GM23338 (cell line): ENCODE results near the gene MYO7B.

Experiments used
- CREB1 ChIP-seq: fragments of 250-450 bp; sonication (Bioruptor Pico); IDR thresholded peaks from 2 replicates; pipeline ENCODE4 v1.5.0; 2020; ENCODE audit warnings: low read depth, mild to moderate bottlenecking, moderate library complexity
- EZH2 ChIP-seq: fragments of 200-600 bp; sonication (generic); IDR thresholded peaks from one replicate; pipeline ENCODE4 v1.8.0; 2017; ENCODE audit warnings: antibody characterized with exemption, mild to moderate bottlenecking, low read depth; ENCODE audit not compliant: unreplicated experiment
- JUNB ChIP-seq: IDR thresholded peaks from one replicate; pipeline ENCODE4 v1.6.1; 2016; ENCODE audit warnings: antibody characterized with exemption; ENCODE audit not compliant: unreplicated experiment
- POLR2AphosphoS5 ChIP-seq: IDR thresholded peaks from 2 replicates; pipeline ENCODE4 v1.6.1; 2016; ENCODE audit warnings: antibody characterized with exemption, low read depth
- ZNF114 ChIP-seq: fragments of 250-450 bp; sonication (Bioruptor Pico); IDR thresholded peaks from 2 replicates; pipeline ENCODE4 v1.5.0; 2020; ENCODE audit warnings: mild to moderate bottlenecking, moderate library complexity
- ZNF331 ChIP-seq: fragments of 250-450 bp; sonication (Bioruptor Pico); IDR thresholded peaks from 2 replicates; pipeline ENCODE4 v1.5.0; 2020; ENCODE audit warnings: low read depth, mild to moderate bottlenecking, moderate library complexity
- TF ChIP-seq, protein P1 (sequence below), 2 experiments: fragments of 200-600 bp in 1 of 2; sonication (generic) in 1 of 2; conservative IDR thresholded peaks; 2 replicates each; pipeline versions ENCODE4 v1.5.1 to v1.6.1; 2016 to 2017; ENCODE audit warnings: antibody characterized with exemption in 2 of 2, low read depth in 2 of 2, mild to moderate bottlenecking in 2 of 2, moderate library complexity in 1 of 2
- TF ChIP-seq, protein P2 (sequence below): IDR thresholded peaks from 2 replicates; pipeline ENCODE4 v1.6.1; 2016; ENCODE audit warnings: antibody characterized with exemption
- TF ChIP-seq, protein P3 (sequence below): IDR thresholded peaks from one replicate; pipeline ENCODE4 v1.6.1; 2018; ENCODE audit warnings: antibody characterized with exemption; ENCODE audit not compliant: unreplicated experiment

DNA sequence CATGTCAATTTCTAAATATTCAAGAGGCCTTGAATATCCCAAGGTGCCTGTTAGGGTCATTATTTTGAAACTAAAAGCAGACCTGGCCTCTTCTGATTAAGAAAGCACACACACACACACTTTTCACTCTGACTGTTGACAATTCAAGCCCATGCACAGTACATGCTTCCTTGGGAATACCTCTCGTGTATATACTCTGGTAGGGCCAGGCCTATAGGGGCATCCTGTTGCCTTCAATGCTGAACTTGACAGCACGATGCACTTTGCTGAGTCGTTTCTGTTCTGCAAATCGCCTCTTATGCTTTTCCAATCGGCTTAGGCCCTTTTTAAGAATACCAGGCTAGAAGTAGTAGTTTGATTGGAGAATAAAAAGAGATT is 49.8 kb upstream of the MYO7B start:
- TF ChIP-seq, protein P1, sequence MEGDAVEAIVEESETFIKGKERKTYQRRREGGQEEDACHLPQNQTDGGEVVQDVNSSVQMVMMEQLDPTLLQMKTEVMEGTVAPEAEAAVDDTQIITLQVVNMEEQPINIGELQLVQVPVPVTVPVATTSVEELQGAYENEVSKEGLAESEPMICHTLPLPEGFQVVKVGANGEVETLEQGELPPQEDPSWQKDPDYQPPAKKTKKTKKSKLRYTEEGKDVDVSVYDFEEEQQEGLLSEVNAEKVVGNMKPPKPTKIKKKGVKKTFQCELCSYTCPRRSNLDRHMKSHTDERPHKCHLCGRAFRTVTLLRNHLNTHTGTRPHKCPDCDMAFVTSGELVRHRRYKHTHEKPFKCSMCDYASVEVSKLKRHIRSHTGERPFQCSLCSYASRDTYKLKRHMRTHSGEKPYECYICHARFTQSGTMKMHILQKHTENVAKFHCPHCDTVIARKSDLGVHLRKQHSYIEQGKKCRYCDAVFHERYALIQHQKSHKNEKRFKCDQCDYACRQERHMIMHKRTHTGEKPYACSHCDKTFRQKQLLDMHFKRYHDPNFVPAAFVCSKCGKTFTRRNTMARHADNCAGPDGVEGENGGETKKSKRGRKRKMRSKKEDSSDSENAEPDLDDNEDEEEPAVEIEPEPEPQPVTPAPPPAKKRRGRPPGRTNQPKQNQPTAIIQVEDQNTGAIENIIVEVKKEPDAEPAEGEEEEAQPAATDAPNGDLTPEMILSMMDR (conservative IDR thresholded peaks at IDR 0.05; ENCODE audit: low read depth in 2 of 2): no peak
- TF ChIP-seq JUNB (no peak), EZH2 (no peak), POLR2AphosphoS5 (no peak), CREB1 (CRISPR knock-in tag) (no peak), ZNF114 (CRISPR knock-in tag) (no peak), ZNF331 (no peak)
- TF ChIP-seq, protein P2, sequence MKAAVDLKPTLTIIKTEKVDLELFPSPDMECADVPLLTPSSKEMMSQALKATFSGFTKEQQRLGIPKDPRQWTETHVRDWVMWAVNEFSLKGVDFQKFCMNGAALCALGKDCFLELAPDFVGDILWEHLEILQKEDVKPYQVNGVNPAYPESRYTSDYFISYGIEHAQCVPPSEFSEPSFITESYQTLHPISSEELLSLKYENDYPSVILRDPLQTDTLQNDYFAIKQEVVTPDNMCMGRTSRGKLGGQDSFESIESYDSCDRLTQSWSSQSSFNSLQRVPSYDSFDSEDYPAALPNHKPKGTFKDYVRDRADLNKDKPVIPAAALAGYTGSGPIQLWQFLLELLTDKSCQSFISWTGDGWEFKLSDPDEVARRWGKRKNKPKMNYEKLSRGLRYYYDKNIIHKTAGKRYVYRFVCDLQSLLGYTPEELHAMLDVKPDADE: no peak
- TF ChIP-seq, protein P3, sequence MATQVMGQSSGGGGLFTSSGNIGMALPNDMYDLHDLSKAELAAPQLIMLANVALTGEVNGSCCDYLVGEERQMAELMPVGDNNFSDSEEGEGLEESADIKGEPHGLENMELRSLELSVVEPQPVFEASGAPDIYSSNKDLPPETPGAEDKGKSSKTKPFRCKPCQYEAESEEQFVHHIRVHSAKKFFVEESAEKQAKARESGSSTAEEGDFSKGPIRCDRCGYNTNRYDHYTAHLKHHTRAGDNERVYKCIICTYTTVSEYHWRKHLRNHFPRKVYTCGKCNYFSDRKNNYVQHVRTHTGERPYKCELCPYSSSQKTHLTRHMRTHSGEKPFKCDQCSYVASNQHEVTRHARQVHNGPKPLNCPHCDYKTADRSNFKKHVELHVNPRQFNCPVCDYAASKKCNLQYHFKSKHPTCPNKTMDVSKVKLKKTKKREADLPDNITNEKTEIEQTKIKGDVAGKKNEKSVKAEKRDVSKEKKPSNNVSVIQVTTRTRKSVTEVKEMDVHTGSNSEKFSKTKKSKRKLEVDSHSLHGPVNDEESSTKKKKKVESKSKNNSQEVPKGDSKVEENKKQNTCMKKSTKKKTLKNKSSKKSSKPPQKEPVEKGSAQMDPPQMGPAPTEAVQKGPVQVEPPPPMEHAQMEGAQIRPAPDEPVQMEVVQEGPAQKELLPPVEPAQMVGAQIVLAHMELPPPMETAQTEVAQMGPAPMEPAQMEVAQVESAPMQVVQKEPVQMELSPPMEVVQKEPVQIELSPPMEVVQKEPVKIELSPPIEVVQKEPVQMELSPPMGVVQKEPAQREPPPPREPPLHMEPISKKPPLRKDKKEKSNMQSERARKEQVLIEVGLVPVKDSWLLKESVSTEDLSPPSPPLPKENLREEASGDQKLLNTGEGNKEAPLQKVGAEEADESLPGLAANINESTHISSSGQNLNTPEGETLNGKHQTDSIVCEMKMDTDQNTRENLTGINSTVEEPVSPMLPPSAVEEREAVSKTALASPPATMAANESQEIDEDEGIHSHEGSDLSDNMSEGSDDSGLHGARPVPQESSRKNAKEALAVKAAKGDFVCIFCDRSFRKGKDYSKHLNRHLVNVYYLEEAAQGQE: no peak
